EH (cell line): Measurements from ENCODE around the gene C16orf96.

Experiments used
- DNase-seq: peaks from one replicate; pipeline ENCODE4 v3.0.0-alpha.2; 2015; ENCODE audit warnings: low read depth

C16orf96 gene

GRCh38 chr16:4616047-4616811 is 60.1 kb downstream of the C16orf96 start:
- peak; percentile 100 for DNase-seq

GRCh38 chr16:4617880-4618279 is 61.7 kb downstream of the C16orf96 start:
- DNase-seq = no peak

GRCh38 chr16:4618645-4619418 is 62.7 kb downstream of the C16orf96 start:
- DNase-seq = no peak

- no peak for DNase-seq
Measured at GRCh38 chr16:4623593-4623992, 67.5 kb downstream of the C16orf96 start.

GRCh38 chr16:4624015-4624826 is 68.1 kb downstream of the C16orf96 start, which contains the start of gene MGRN1:
Gene MGRN1 (plus strand): TSS chr16:4624826. CDS start chr16:4624961, 135 bp downstream.
- peak; percentile 97 for DNase-seq

GRCh38 chr16:4624827-4625559 is 68.9 kb downstream of the C16orf96 start:
- peak; percentile 67 for DNase-seq

- no peak for DNase-seq
Measured at GRCh38 chr16:4625560-4626159, 69.5 kb downstream of the C16orf96 start.

- no peak for DNase-seq
Measured at GRCh38 chr16:4626396-4626795, 70.3 kb downstream of the C16orf96 start.

- DNase-seq = no peak
Measured at GRCh38 chr16:4628283-4628682, 72.1 kb downstream of the C16orf96 start.

- no peak for DNase-seq
Measured at GRCh38 chr16:4631444-4631843, 75.3 kb downstream of the C16orf96 start.

- no peak for DNase-seq
Measured at GRCh38 chr16:4633910-4634635, 77.9 kb downstream of the C16orf96 start.

- no peak for DNase-seq
Measured at GRCh38 chr16:4634768-4635167, 78.6 kb downstream of the C16orf96 start.

GRCh38 chr16:4636196-4636595 is 80.1 kb downstream of the C16orf96 start:
- DNase-seq = no peak

- no peak for DNase-seq
Measured at GRCh38 chr16:4637501-4638166, 81.5 kb downstream of the C16orf96 start.

GRCh38 chr16:4639899-4640509 is 83.9 kb downstream of the C16orf96 start:
- DNase-seq = peak; percentile 14

GRCh38 chr16:4640572-4641305 is 84.6 kb downstream of the C16orf96 start:
- peak; percentile 10 for DNase-seq

GRCh38 chr16:4641306-4641687 is 85.2 kb downstream of the C16orf96 start:
- DNase-seq = no peak

- no peak for DNase-seq
Measured at GRCh38 chr16:4641895-4642294, 85.8 kb downstream of the C16orf96 start.
